COLO829 (cell line): ENCODE results near the gene PCDHGB3.
A peak's percentile ranks its signal among the peaks of the same experiment; 100 is the strongest.

Experiments used
- DNase-seq: peaks from one replicate; pipeline ENCODE4 v3.0.0; 2012; ENCODE audit warnings: low spot score

PCDHGB3 gene

GRCh38 chr5:141419074-141419880 lies 49.2 kb downstream of the PCDHGB3 start:
- no peak for DNase-seq

- DNase-seq, result peak; percentile 13
Measured at GRCh38 chr5:141420855-141421488, 50.9 kb downstream of the PCDHGB3 start, which contains the start of gene PCDHGA11. Gene PCDHGA11, plus strand, starts transcription at chr5:141421051. Its CDS starts 177 bp downstream, at chr5:141421228.

- DNase-seq, result no peak
Measured at GRCh38 chr5:141421489-141421855, 51.4 kb downstream of the PCDHGB3 start.
